HepG2 (cell line): ENCODE measurements around the gene SMIM29. TPM values are rescaled to one million over a fixed set of nuclear protein-coding genes. Genes with fewer than 3 reads are reported as not detected.

ENCODE experiments used
- ATAC-seq: fragments of 200-7000 bp; cut with Tn5 transposase; 3 replicates; pipeline ENCODE4 v1.9.1; 2020; ENCODE audit warnings: mild to moderate bottlenecking, moderate library complexity
- BruUV-seq: library from RNA; stranded (reverse); fragments of 400-500 nt; replicated peaks from 2 replicates; lab custom pipeline; 2021; lab: Mats Ljungman, UMichigan
- CTCF ChIA-PET: fragments of 300-600 bp; formaldehyde crosslinking; extraction: SDS; loops from one replicate; lab custom pipeline; 2021; ENCODE audit warnings: low total read pairs, inconsistent platforms, low intra/inter-chr PET ratio; lab: Yijun Ruan, JAX
- POLR2A ChIA-PET: fragments of 350-600 bp; sonication (Branson Sonifier 250); formaldehyde crosslinking; loops from one replicate; lab custom pipeline; 2020; ENCODE audit warnings: antibody characterized with exemption, inconsistent platforms; lab: Yijun Ruan, JAX
- DNase-seq: peaks from one replicate; pipeline ENCODE4 v3.0.0-alpha.2; 2015; ENCODE audit warnings: low spot score
- FAIRE-seq: peaks from 3 replicates; lab custom pipeline; 2011; peaks lifted over from hg19 to GRCh38; lab: Jason Lieb, UNC
- H2AFZ ChIP-seq: one replicate; pipeline ENCODE4 v1.6.1; 2011; ENCODE audit warnings: low read length, inconsistent platforms
- H3K27ac ChIP-seq: fragments of 300-600 bp; 3 replicates; pipeline ENCODE4 v1.8.0; 2011; ENCODE audit warnings: mixed run types, mild to moderate bottlenecking, mixed read lengths, low read length, inconsistent platforms; ENCODE audit not compliant: insufficient read depth; ENCODE audit errors: extremely low read length
- H3K27me3 ChIP-seq, 2 experiments: fragments of 200-600 bp in 1 of 2; 2 replicates in 1 of 2; 3 replicates in 1 of 2; pipeline versions ENCODE4 v1.6.0 to v1.8.0; 2011; ENCODE audit warnings: low read length in 2 of 2, mild to moderate bottlenecking in 2 of 2, moderate library complexity in 2 of 2, inconsistent platforms in 1 of 2; ENCODE audit not compliant: insufficient read depth in 2 of 2, control insufficient read depth in 1 of 2
- H3K36me3 ChIP-seq, 2 experiments: fragments of 200-600 bp in 1 of 2; replicated peaks in 1 of 2; 2 replicates in 1 of 2; 3 replicates in 1 of 2; pipeline versions ENCODE4 v1.5.1 to v1.8.0; 2011; ENCODE audit warnings: low read length in 2 of 2, inconsistent platforms in 1 of 2; ENCODE audit not compliant: insufficient read depth in 2 of 2, control insufficient read depth in 1 of 2
- H3K4me1 ChIP-seq: 2 replicates; pipeline ENCODE4 v1.5.1; 2012; ENCODE audit warnings: low read length, inconsistent platforms; ENCODE audit not compliant: insufficient read depth
- H3K4me2 ChIP-seq: 2 replicates; pipeline ENCODE4 v1.6.0; 2011; ENCODE audit warnings: low read depth, low read length, inconsistent platforms
- H3K4me3 ChIP-seq, 3 experiments: fragments of 200-600 bp in 1 of 3; sonication (generic), shearing (Covaris generic) in 1 of 3; replicated peaks in 1 of 3; 2 replicates each; pipeline ENCODE4 v1.5.1; 2011 to 2016; ENCODE audit warnings: low read length in 3 of 3, inconsistent platforms in 2 of 3, low read depth in 2 of 3, mild to moderate bottlenecking in 2 of 3, control low read depth in 1 of 3, mixed read lengths in 1 of 3; ENCODE audit not compliant: insufficient read depth in 1 of 3
- H3K79me2 ChIP-seq: one replicate; pipeline ENCODE4 v1.6.1; 2011; ENCODE audit warnings: low read length, inconsistent platforms; ENCODE audit not compliant: insufficient read depth
- H3K9ac ChIP-seq: 2 replicates; pipeline ENCODE4 v1.6.0; 2011; ENCODE audit warnings: mild to moderate bottlenecking, low read depth, low read length, inconsistent platforms; ENCODE audit not compliant: insufficient read depth
- H3K9me3 ChIP-seq: 2 replicates; pipeline ENCODE4 v1.5.1; 2012; ENCODE audit warnings: mild to moderate bottlenecking, low read length
- H4K20me1 ChIP-seq: 2 replicates; pipeline ENCODE4 v1.6.0; 2011; ENCODE audit warnings: inconsistent platforms, mild to moderate bottlenecking, low read length, moderate library complexity; ENCODE audit not compliant: insufficient read depth
- AGO2 ChIP-seq: fragments of 200-400 bp; formaldehyde crosslinking; optimal IDR thresholded peaks from 2 replicates; pipeline ENCODE3; 2017; ENCODE audit warnings: mild to moderate bottlenecking, low read depth, low read length, moderate library complexity
- POLR2A ChIP-seq, 2 experiments: IDR thresholded peaks; 2 replicates each; pipeline ENCODE4 v1.6.1; 2011; ENCODE audit warnings: low read depth in 2 of 2, low read length in 2 of 2, mild to moderate bottlenecking in 1 of 2, moderate library complexity in 1 of 2; ENCODE audit not compliant: insufficient read depth in 1 of 2
- POLR2AphosphoS5 ChIP-seq: IDR thresholded peaks from 2 replicates; pipeline ENCODE4 v1.6.1; 2012; ENCODE audit warnings: low read depth, low read length
- POLR2G ChIP-seq: fragments of 200-400 bp; formaldehyde crosslinking; IDR thresholded peaks from 2 replicates; pipeline ENCODE4 v1.6.1; 2018; ENCODE audit warnings: mild to moderate bottlenecking, low read depth, low read length, moderate library complexity
- RXRA ChIP-seq: sonication (generic); formaldehyde crosslinking; IDR thresholded peaks from 2 replicates; pipeline ENCODE4 v1.5.1; 2020; ENCODE audit warnings: missing genetic modification reagents
- SIX4 ChIP-seq: sonication (generic); formaldehyde crosslinking; IDR thresholded peaks from 2 replicates; pipeline ENCODE4 v1.4.0; 2020; ENCODE audit warnings: missing genetic modification reagents
- SRY ChIP-seq: sonication (generic); formaldehyde crosslinking; IDR thresholded peaks from 2 replicates; pipeline ENCODE4 v1.8.0; 2022; ENCODE audit warnings: mild to moderate bottlenecking, missing genetic modification reagents
- ZFX ChIP-seq: sonication (generic); formaldehyde crosslinking; IDR thresholded peaks from 2 replicates; pipeline ENCODE4 v1.4.0; 2020; ENCODE audit warnings: mild to moderate bottlenecking, low read depth, missing genetic modification reagents, moderate library complexity
- ZHX1 ChIP-seq: sonication (generic); formaldehyde crosslinking; IDR thresholded peaks from 2 replicates; pipeline ENCODE4 v1.8.1; 2022; ENCODE audit warnings: low read depth, mild to moderate bottlenecking, missing genetic modification reagents
- ZNF3 ChIP-seq: IDR thresholded peaks from 2 replicates; pipeline ENCODE4 v1.7.0; 2017; ENCODE audit warnings: inconsistent platforms
- ZNF317 ChIP-seq: sonication (generic); formaldehyde crosslinking; IDR thresholded peaks from 2 replicates; pipeline ENCODE4 v1.5.0; 2020; ENCODE audit warnings: mild to moderate bottlenecking, missing genetic modification reagents
- ZNF567 ChIP-seq: sonication (generic); formaldehyde crosslinking; IDR thresholded peaks from 2 replicates; pipeline ENCODE4 v1.8.1; 2023; ENCODE audit warnings: mild to moderate bottlenecking, missing genetic modification reagents, borderline replicate concordance
- ZNF75D ChIP-seq: sonication (generic); formaldehyde crosslinking; IDR thresholded peaks from 2 replicates; pipeline ENCODE4 v1.8.1; 2023; ENCODE audit warnings: missing genetic modification reagents, mild to moderate bottlenecking, borderline replicate concordance
- ZSCAN25 ChIP-seq: sonication (generic); formaldehyde crosslinking; IDR thresholded peaks from 2 replicates; pipeline ENCODE4 v1.8.0; 2022; ENCODE audit warnings: mild to moderate bottlenecking, missing genetic modification reagents
- WGBS: methylation state at CpG from one replicate; pipeline ENCODE4 v1.1.6; 2017; ENCODE audit warnings: low lambda C conversion rate; 5-methylcytosine and 5-hydroxymethylcytosine counted together
- in situ Hi-C: cut with HindIII; loops from 2 replicates; pipeline ENCODE4 v1.10.0; 2017; ENCODE audit warnings: low pct_unique_long_range_greater_than_20kb; ENCODE audit not compliant: extremely low pct_ligation_motif_present
- intact Hi-C: fragments of 100-400 bp; cut with micrococcal nuclease; formaldehyde crosslinking; loops from one replicate; pipeline ENCODE4 v1.10.0; 2022; ENCODE audit not compliant: unreplicated experiment
- polyA plus RNA-seq, 8 experiments: library from polyadenylated mRNA; depleted of rRNA in 3 of 8; stranded (reverse) in 7 of 8; unstranded in 1 of 8; fragments of >200 nt; fragmentation: Illumina TruSeq in 4 of 8; extraction: Trizol in 4 of 8; gene quantifications; 2 replicates each; pipeline versions ENCODE4 v1.2.1 to v1.2.3, GENCODE V29; 2011 to 2016; ENCODE audit warnings: low read depth in 4 of 8, missing spikeins in 1 of 8, mixed read lengths in 1 of 8; ENCODE audit not compliant: insufficient read depth in 1 of 8
- total RNA-seq, 5 experiments: library from RNA; depleted of rRNA; stranded (reverse); fragments of >200 nt; fragmentation: Illumina TruSeq; extraction: Trizol; gene quantifications; 2 replicates each; pipeline ENCODE4 v1.2.3, GENCODE V29; 2016; ENCODE audit warnings: low read depth in 1 of 5

The SMIM29 gene
- total and polyA plus RNA-seq, 2 of the 13 experiments (the other 11 are each of a cell fraction or from before 2014, with no cell fraction given) = 8.8 to 15.3 TPM

- Histone ChIP-seq H3K4me3 (no peak overlapping the region), H3K4me1 (peaks cover 51% of the 10 kb centered on the region)
- CTCF ChIA-PET = no interaction called here
- TF ChIP-seq POLR2G (peak; percentile 24; the same call in 1 of the 2 replicates), SRY (no peak), ZSCAN25 (CRISPR knock-in tag) (no peak)
- TF ChIP-seq, all 625 proteins: peak for 1
- DNase-seq (no peak), FAIRE-seq (no peak), ATAC-seq (no peak)
- H3K9ac ChIP-seq = no peak overlapping the region
- no peaks in the 10 kb centered on the region for H3K9me3 ChIP-seq
- no peak overlapping the region for H3K27ac ChIP-seq
- no peak overlapping the region for H3K4me2 ChIP-seq
- no peak overlapping the region for H2AFZ ChIP-seq
- no peaks in the 10 kb centered on the region for H3K27me3 ChIP-seq
- H3K79me2 ChIP-seq = peaks cover 25% of the 10 kb centered on the region
- H3K36me3 ChIP-seq = peaks cover 22 to 45% of the 10 kb centered on the region in 2 experiments; a peak in 4 of 5 replicates
- intact Hi-C loops (no loop called here), in situ Hi-C loops (loop anchor here (25.0 kb wide), 1 partner anchor 371 kb away; no protein-coding TSS in a partner anchor)
- 0 out of 2 replicates have a peak, but pooled peaks cover 2% of the 10 kb centered on the region for H4K20me1 ChIP-seq
- no TSS peak for BruUV-seq
- POLR2A ChIA-PET = no interaction called here
- 96% methylated on average over 13 of the region's 13 CpGs for WGBS
Observed at GRCh38 chr6:34241351-34242215, 7.2 kb downstream of the SMIM29 start.

GRCh38 chr6:34240329-34241248 lies 8.2 kb downstream of the SMIM29 start:
- intact Hi-C loops (no loop called here), in situ Hi-C loops (loop anchor here (25.0 kb wide), 1 partner anchor 372 kb away; no protein-coding TSS in a partner anchor)
- no peak overlapping the region for H3K4me2 ChIP-seq
- H3K4me1 ChIP-seq = peaks cover 58% of the 10 kb centered on the region
- peaks cover 25% of the 10 kb centered on the region for H3K79me2 ChIP-seq
- POLR2A ChIA-PET = no interaction called here
- H3K4me3 ChIP-seq = no peak overlapping the region
- no peak overlapping the region for H3K9ac ChIP-seq
- no peaks in the 10 kb centered on the region for H4K20me1 ChIP-seq
- H3K36me3 ChIP-seq = peaks cover 22 to 45% of the 10 kb centered on the region in 2 experiments; a peak in 4 of 5 replicates
- ATAC-seq = no peak
- no peaks in the 10 kb centered on the region for H3K9me3 ChIP-seq
- H2AFZ ChIP-seq = no peak overlapping the region
- CTCF ChIA-PET = no interaction called here
- no peak for DNase-seq
- H3K27ac ChIP-seq = no peak overlapping the region
- no peak for FAIRE-seq
- no peaks in the 10 kb centered on the region for H3K27me3 ChIP-seq
- WGBS = 93% methylated on average over 22 of the region's 22 CpGs
- BruUV-seq = no TSS peak
- TF ChIP-seq AGO2 (peak; percentile 31), SIX4 (no peak), RXRA (CRISPR knock-in tag) (no peak), ZNF567 (CRISPR knock-in tag) (no peak), ZNF3 (CRISPR knock-in tag) (no peak), POLR2A (IDR thresholded peaks at IDR 0.05; ENCODE audit: insufficient read depth in 1 of 2, low read depth in 2 of 2, low read length in 2 of 2) (0 out of 4 replicates have a peak, but pooled peaks of 1 of the 2 experiments have one; percentile 14), ZFX (CRISPR knock-in tag) (no peak), POLR2AphosphoS5 (peak; percentile 14; the same call in 1 of the 2 replicates), ZNF317 (CRISPR knock-in tag) (no peak), ZHX1 (CRISPR knock-in tag) (no peak), ZNF75D (no peak)
